SKM-1 (cell line): ENCODE data around the gene FAM89B.

Experiments used
- DNase-seq: peaks from one replicate; lab custom pipeline; 2025; ENCODE audit not compliant: unreplicated experiment; lab: John Stamatoyannopoulos, UW

The FAM89B gene

DNA sequence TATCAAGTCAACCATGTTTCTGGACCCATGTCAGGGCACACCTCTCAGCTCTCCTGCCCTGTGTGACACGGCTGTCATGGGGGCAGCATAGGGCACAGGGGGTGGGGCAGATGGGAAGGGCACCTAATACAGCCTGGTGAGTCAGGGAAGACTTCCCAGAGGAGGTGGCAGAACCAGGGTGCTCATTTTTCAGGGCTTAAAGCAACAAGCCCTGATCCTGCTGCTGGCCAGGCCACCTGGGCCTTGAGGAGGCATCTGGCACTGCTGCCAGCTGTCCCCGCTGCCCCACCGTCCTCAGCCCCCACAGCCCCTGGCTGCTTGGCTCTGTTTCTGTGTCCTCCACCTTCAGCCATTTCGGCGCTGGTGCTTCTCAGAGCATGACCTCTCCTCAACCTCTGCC lies 37.3 kb downstream of the FAM89B start:
- no peak for DNase-seq

DNA sequence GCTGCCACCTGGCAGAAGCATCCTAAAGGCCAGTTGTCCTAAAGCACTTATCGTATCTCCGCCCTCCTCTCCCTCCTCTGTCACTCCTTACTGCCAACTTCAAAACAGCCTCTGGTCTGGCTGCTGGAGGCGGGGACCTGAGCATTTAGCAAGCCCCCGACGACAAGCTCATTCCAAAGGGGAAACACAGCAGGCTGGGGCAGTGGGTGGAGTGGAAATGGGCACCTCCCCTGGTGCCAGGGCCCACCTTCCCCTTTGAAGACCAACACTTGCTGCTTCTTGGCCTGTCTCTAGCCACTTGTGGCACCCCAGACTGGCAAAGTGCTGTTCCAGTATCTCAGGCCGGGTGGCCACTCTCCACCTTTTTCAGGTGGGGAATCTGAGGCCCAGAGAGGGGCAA lies 38.1 kb downstream of the FAM89B start:
- DNase-seq, result no peak

DNA sequence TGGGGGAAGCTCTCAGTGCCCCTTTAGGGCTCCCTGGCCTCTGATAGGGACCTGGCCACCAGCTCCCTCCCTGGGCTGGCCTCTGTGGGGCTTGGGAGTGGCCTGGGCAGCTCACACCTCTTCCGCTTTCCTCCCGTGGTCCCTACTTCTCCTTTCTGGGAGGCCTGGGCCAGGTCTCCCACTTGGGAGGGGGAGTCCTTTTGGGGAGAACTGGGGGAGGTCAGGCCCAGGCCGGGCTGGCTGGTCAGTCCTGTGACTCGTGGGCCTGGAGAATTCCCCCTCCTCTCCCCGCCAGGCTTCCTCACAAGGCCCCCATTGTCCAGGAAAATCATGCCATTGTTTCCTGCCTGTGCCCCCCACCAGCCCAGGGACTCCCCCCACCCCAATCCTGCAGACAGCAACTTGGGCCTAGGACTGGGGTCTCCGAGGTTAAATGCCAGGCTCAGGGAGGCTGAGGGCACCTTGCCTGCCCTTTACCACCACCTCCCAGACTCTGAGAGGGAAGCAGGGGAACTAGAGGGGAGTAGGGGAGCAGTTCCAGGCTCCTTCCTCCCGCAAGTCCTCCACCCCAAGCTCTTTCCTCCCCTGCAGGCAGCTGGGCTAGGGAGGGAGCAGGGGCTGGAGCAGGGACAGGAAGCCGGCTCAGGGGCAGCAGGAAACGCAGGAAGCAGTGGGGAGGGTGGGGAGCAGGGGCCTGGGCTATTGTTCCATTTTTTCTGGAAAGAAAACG lies 38.9 kb downstream of the FAM89B start:
- DNase-seq, result peak; percentile 81

DNA sequence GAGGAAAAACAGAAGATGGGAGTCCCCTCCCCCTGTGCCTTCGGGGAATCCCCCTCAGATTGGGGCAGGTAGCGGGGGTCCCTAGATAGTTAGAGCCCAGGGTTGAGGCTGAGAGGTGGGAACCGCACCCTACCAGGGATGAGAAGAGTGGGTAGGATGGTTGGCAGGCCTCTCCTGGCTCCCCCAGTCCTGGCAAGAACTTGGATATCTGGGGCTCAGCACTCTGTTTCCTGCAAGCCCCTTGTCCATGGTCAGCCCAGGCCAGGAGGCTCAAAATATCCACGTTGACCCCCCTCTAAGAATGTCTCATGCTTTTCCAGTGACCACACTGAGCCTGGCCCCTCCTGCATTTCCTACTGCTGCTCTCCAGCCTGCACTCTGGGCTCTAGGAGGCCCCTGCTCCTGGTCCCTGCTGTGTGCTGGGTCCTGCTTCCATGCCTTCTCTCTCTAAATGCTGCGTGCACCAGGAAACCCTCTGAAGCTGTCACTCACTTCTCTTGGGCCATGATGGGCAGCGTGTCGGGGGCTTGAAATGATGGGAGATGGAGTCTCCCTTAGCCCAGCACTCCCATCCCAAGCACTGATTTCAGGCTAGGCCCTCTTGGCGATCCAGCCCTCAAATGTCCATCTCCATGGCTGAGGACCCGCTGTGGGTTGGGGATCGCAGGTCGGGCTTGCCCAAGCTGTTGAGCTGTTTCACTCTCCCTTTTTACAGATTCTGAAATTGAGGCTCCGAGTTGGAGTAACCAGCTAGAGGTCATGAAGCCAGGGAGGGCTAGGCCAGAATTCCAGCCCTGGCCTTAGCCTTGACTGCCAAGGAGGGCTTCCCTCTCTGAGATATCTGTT lies 39.6 kb downstream of the FAM89B start:
- no peak for DNase-seq

DNA sequence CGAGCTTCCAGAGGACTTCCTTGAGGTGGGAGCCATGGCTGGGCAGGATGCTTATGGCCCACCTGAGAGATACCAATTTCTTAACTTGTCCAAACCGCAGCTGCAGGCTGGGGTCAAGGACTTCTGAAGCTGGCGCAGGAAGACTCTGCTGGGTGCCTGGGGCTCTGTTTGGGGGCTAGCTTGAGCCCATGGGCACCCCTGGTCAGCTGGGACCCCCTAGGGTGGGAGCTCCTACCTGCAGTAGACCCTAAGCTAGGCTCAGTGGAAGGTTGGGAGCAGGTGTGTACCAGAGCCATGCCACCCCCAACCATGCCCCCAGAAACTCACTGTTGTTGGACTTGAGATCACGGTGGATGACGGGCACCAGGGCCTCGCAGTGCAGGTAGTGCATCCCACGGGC lies 40.4 kb downstream of the FAM89B start:
- no peak for DNase-seq

DNA sequence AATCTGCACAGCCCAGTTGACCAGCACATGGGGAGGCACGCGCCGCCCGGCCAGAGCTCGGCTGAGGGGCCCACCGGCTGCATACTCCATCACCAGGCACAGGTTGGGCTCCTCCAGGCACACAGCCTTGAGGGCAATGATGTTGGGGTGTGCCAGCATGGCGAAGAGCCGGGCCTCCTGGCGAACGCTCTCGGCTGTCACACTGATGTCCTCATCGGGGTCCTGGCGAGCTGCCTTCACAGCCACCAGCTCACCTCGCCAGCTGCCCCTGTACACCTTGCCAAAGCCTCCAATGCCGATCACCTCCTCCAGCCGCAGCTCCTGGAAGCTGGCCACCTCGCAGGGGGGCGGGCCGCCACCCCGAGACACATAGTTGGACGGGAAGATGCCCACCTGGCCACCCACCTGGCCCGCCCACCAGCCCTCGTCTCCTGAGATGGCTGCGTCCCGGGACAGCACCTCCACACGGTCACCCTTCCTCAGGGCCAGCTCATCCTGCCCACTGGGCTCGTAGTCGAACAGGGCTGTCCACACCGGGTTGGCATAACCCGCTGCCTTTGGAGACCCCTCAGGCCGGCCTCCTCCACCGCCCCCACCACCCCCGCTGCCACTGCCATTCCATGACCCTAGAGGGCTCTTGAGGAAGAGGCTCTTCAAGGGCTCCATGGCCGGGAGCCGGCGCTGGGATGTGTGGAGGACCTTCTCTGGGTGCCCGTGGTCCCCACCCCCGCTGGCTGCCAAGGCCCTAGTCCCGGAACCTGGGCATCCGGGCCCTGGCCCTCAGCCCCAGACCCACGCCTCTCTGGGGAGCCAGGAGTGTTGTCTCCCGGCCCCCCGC lies 41.0 kb downstream of the FAM89B start:
- DNase-seq, result no peak

DNA sequence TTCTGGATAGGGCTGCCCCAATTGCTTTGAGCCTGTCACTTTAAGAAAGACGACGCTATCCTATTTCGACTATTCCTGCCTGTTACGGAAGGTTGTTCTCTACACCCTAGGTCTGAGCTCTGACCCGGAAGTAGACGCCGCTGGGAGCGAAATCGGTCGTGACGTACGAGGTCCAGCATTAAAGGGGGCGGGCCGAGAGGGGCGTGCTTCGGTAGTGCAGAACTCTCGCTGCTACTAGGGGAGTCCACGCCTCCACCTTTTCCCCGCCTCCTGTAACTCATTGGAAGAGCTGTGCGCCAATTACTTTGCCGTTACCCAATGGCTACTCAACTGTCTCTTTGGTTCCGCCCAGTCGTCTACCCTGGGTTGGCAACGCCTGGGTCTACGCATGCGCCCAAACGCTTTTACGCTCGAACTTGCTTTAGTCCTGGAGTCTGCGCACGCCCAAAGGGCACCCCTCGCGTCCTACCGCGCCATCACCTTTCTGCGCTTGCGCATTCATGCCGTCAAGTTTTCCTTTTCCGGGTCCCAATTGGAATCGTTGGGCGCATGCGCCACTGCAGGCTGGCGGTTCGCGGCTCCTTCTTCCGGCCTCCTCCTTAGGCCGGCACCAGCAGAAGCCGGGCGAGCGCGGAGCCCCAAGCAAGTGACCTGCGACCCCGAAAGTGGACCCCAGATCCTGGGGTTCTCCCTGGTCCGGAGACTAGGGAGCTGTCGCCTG lies 43.1 kb downstream of the FAM89B start, which contains the start of gene PCNX3:
TSS of gene PCNX3 (plus strand) at position 548 of the 721 bp plus-strand sequence. CDS start 536 bp downstream, outside the sequence.
- DNase-seq, result peak; percentile 100

DNA sequence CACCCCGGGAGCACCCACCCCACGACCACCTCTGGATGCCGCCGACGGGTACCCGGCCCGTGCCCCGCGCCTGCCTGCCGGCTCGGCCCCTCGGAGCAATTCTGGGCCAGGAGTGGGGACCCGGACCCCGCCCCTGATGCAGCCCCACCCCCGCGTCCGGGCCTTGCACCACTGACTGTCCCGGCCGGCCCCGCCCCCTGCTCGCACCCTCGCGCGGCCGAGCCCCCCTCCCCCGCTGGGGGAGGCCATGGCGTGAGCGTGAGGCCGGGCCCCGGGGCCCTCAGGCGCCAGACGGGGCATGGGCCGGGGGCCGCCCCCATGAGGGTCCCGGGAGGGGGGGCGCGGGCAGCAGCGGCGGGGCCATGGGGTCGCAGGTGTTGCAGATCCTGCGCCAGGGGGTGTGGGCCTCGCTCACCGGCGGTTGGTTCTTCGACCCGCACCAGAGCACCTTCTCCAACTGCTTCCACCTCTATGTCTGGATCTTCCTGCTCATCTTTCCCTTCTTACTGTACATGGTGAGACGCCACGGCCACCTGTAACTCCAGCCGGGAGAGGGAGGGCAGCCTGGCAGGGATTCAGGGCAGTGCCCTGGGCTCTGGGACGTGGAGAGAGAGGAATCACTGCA lies 43.7 kb downstream of the FAM89B start:
- no peak for DNase-seq

DNA sequence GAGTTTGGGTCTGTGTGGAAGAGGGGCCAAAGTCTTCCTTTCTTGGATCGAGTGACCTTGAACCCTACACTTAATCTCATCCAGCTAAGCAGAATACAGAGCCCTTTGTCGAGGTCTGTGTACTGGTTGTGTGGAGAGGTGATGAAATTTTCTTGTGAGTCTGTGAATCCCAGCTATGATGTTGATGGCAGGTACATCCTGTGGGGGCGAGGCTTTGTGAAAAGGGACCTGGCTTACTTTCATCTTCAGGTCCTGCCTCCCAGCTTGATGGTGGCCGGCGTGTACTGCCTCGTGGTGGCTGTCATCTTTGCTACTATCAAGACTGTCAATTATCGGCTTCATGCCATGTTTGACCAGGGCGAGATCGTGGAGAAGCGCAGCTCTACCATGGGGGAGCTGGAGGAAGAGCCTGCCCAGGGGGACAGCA lies 44.2 kb downstream of the FAM89B start:
- DNase-seq, result no peak

DNA sequence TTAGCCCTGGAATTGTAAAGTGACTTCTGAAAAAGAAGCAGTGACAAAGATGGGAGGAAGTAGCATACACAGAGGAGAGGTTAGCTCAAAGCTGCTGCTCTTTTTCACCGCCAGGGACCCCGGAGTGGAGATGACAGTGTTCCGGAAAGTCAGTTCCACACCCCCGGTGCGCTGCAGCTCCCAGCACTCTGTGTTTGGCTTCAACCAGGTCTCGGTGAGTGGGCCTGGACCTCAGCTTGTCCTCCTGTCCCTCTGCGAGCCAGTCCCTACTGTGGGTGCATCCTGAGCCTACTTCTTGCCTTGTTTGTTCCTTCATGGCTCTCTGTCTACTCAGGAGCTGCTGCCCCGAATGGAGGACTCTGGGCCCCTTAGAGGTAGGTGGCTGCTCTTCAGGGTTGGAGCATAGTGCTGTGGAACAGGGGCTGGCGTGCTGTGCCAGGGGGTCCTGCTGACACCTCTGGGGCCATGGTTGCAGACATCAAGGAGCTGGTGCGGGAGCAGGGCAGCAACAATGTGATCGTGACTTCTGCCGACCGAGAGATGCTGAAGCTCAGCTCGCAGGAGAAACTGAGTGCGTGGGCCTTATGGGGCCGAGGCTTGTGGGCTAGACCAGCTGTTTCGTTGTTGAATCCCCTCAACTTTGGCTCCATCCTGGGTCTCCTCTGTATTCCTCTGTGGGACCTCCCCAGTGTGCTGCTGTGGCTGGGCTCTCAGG lies 45.0 kb downstream of the FAM89B start:
- DNase-seq, result no peak

DNA sequence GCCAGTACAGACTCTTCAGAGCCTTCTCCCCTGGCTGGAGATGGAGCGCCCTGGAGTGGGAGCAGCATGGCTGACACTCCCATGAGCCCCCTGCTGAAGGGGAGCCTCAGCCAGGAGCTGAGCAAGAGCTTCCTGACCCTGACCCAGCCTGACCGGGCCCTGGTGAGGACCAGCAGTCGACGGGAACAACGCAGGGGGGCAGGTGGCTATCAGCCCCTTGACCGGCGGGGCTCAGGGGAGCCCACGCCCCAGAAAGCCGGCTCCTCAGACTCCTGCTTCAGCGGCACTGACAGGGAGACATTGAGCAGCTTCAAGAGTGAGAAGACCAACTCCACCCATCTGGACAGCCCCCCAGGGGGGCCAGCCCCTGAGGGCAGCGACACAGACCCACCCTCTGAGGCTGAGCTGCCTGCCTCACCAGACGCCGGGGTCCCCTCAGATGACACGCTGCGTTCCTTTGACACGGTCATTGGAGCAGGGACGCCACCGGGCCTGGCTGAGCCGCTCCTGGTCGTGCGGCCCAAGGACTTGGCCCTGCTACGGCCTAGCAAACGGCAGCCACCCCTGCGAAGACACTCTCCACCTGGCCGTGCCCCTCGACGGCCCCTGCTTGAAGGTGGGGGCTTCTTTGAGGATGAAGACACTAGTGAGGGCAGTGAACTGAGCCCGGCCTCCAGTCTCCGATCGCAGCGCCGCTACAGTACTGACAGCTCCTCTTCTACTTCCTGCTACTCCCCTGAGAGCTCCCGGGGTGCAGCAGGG lies 45.8 kb downstream of the FAM89B start:
- no peak for DNase-seq

DNA sequence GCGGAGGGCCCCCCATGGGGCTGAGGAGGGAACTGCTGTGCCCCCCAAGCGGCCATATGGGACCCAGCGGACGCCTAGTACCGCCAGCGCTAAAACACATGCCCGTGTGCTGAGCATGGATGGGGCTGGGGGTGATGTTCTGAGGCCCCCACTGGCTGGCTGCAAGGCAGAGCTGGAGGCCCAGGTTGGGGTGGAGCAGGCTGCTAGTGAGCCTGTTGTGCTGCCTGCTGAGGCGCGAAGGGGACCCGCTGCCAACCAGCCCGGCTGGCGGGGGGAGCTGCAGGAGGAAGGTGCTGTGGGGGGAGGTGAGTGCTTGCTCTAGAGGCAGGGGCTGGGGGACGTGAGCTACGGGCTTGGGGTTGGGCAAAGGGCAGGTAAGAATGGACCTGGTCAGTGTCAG lies 46.4 kb downstream of the FAM89B start:
- no peak for DNase-seq

DNA sequence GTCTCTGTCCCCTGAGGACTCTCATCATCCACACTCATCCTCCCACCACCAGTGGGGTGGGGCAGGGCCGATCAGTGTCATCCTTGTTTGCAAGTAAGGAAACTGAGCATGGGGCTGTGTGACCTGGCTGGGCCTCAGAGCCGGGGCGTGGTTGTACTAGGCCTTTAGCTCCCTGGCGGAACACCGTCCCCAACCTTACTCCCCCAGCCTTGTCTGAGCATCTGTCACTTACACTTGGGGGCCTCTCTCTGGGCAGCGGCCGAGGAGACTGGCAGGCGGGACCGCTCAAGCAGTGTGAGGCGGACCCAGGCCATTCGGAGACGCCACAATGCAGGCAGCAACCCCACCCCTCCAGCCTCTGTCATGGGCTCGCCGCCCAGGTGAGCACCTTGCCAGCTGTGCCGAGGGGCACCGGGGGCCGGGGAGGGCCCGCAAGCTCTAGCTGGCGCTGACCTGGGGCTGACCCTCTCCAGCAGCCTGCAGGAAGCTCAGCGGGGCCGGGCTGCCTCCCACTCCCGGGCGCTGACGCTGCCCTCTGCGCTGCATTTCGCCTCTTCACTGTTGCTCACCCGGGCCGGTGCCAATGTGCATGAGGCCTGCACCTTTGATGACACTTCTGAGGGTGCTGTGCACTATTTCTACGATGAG lies 47.1 kb downstream of the FAM89B start:
- DNase-seq, result no peak

DNA sequence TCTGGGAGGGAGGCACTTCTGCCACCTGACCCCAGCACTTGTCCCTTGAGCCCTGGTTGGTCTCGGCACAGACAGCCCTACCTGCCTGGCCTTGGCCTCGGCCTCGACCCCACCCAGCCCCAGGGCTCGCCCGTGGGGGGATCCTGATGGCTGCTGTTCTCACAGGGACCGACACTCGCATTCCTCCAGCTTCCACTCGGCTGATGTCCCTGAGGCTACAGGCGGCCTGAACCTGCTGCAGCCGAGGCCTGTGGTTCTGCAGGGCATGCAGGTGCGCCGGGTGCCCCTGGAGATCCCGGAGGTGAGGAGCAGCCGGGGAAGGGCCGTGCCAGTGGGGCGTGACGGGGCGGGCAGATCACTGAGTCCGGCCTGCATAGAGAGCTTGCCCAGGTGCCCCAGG lies 48.3 kb downstream of the FAM89B start:
- no peak for DNase-seq

DNA sequence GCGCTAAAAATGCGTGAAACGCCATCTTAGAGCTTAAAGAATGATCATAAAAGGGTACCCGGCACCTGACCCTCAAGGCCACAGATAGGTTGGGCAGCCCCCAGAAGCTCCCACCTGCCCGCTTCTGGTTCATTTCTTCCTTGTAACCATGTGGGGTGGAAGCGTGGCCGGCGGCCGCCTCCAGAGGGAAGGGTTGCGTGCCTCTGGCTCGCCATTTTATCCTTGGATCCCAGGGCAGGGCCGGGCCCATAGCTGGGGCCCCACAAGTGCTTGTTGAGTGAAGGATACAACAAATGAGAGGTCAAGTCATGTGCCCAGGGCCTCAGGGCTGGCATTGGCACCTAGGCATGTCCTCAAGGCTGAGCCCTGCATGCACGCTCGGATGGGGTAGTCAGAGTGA lies 49.1 kb downstream of the FAM89B start:
- DNase-seq, result no peak

DNA sequence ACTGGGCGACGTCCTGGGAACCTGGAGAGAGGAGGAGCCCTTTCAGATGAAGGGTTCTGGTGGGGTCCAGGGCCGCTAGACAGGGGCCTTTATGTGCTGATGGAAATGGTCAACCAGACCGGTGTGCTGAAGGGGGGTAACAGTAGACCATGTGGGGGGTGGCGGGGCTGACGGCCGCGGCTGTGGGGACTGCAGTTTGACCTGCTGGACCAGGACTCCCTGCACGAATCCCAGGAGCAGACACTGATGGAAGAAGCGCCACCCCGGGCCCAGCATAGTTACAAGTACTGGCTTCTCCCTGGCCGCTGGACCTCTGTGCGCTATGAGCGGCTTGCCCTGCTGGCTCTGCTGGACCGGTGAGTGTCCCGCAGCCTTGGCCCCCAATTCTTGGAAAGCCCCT lies 49.7 kb downstream of the FAM89B start:
- no peak for DNase-seq

DNA sequence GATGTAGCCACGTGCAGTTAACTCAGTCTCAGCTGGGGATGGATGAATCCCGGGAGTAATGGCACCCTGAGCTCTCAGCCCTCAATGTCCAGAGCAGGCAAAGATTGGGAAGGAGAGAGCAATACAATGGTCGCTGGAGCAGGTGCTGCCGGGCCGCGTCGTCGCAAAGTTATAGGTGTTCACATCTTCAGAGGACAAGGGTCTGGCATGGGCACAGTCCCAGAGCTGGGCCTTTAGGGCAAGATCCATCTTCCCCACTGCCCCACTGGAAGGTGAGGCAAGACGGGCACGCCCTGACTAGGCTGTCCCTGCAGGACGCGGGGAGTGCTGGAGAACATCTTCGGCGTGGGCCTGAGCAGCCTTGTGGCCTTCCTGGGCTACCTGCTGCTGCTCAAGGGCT lies 50.8 kb downstream of the FAM89B start:
- no peak for DNase-seq
